Measurements from ENCODE around the gene CWH43.
"Not testable (repeated sequence)": the region's sequence is repeated elsewhere in the genome, so short reads cannot be mapped to it uniquely, and the experiment has no call there.

The CWH43 gene

DNA sequence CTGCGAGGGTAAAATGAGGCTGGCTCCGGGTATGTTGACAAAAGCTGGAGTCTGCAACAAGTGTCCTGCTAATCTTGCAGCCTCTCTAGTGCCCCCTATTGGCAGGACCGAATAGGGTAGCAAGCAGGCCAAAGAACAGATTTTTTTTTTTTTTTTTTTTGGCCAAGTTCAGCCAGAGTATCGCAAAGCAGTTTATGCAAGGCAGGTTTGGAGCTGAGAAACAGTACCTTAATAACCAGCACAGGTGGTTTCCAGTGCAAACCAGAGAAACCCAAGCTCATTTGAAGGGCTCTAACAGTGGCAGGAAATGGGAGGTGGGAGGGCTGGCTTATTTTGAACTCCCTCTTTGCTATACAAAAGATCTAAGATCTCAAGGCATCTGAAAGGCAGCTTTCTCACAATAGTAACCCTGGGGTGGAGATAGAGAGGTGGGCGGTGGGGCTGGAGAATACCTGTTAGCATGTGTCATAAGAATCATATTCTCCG, 41.3 kb upstream of the CWH43 start:
- no peak for DNase-seq (ENCODE audit: low read depth)
- TF ChIP-seq, protein P1, sequence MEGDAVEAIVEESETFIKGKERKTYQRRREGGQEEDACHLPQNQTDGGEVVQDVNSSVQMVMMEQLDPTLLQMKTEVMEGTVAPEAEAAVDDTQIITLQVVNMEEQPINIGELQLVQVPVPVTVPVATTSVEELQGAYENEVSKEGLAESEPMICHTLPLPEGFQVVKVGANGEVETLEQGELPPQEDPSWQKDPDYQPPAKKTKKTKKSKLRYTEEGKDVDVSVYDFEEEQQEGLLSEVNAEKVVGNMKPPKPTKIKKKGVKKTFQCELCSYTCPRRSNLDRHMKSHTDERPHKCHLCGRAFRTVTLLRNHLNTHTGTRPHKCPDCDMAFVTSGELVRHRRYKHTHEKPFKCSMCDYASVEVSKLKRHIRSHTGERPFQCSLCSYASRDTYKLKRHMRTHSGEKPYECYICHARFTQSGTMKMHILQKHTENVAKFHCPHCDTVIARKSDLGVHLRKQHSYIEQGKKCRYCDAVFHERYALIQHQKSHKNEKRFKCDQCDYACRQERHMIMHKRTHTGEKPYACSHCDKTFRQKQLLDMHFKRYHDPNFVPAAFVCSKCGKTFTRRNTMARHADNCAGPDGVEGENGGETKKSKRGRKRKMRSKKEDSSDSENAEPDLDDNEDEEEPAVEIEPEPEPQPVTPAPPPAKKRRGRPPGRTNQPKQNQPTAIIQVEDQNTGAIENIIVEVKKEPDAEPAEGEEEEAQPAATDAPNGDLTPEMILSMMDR (conservative IDR thresholded peaks at IDR 0.05; ENCODE audit: control insufficient read depth, insufficient read depth, low read depth, low read length) = peak; percentile 47
- no peak overlapping the region for H3K4me3 ChIP-seq (ENCODE audit: control insufficient read depth, low read depth, low read length)

DNA sequence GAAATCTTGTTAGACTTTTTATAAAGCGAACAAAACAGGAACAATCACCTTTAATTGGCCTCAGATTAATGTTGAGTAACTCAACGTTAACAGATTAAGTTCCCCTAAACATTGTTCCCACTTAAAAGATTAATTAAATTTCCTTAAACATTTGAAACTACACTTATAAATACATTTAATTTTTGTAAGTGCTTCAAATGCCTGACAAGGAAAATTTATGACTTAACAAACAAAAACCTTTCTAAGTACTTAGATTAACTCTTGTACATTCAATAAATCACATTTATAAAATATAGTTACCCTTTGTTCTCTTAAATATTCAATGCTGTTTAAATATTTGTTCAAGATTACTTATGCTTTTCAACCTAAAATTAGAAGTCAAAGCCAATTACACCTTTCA, 40.1 kb upstream of the CWH43 start:
- TF ChIP-seq, protein P1 (conservative IDR thresholded peaks at IDR 0.05; ENCODE audit: control insufficient read depth, insufficient read depth, low read depth, low read length) = no peak
- no peak overlapping the region for H3K4me3 ChIP-seq (ENCODE audit: control insufficient read depth, low read depth, low read length)
- no peak for DNase-seq (ENCODE audit: low read depth)

DNA sequence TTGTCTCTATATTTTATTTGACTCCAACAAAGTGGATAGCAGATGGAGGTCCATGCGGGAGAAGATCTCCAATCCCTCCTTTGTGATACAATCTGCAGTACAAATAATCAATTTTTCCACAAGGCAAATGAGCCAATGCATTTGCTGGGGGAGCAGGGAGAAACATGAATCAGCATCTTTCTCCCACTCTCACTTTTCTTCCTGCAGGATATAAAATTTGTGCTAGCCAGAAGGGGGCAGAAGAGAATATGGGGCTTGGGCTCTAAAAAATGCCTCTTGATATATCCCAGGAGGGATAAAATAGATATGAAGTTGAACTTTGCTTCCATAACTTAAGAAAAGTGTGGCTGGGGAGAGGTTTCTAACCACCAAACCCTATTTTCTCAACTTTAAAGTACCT, 38.3 kb upstream of the CWH43 start:
- DNase-seq (ENCODE audit: low read depth) = no peak
- TF ChIP-seq, protein P1 (conservative IDR thresholded peaks at IDR 0.05; ENCODE audit: control insufficient read depth, insufficient read depth, low read depth, low read length) = no peak
- H3K4me3 ChIP-seq (ENCODE audit: control insufficient read depth, low read depth, low read length) = no peak overlapping the region

GRCh38 chr4:48949086-48949485, 37.0 kb upstream of the CWH43 start:
- H3K4me3 ChIP-seq (ENCODE audit: control insufficient read depth, low read depth, low read length) = no peak overlapping the region
- TF ChIP-seq, protein P1 (conservative IDR thresholded peaks at IDR 0.05; ENCODE audit: control insufficient read depth, insufficient read depth, low read depth, low read length) = no peak
- no peak for DNase-seq (ENCODE audit: low read depth)

DNA sequence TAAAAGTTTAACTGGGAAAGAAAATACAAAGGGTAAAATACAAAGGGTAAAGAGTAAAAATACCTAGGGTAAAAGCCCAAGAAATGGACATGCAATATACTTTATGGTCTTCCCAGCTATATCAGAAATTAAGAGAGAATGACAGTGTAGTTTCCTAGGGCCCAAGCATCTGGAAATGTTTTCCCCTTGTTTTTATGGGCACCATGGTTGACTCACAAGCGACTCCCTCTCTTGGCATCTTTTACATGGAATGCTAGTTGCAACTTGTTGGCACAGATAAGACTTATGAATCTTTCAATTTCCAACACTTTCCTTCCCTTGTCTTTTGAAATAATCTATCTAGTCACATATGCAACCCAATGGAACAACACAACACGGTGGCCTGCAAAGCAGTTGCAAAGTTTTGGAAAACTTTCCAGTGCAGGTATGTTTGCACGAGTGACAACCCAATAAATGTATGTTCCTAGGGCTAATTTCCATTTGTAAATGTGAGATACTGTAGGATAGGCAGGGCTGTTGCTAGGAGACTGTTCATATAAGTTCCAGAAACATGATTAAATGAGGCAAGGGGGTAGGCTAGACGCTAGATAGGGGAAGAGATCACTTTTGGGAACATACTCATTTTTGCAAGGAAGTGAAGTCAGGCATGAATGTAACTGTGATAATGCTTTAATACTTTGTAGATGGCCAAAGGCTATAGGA, 36.4 kb upstream of the CWH43 start:
- peak; percentile 64 for DNase-seq (ENCODE audit: low read depth)
- TF ChIP-seq, protein P1 (conservative IDR thresholded peaks at IDR 0.05; ENCODE audit: control insufficient read depth, insufficient read depth, low read depth, low read length) = no peak
- H3K4me3 ChIP-seq (ENCODE audit: control insufficient read depth, low read depth, low read length) = no peak overlapping the region

DNA sequence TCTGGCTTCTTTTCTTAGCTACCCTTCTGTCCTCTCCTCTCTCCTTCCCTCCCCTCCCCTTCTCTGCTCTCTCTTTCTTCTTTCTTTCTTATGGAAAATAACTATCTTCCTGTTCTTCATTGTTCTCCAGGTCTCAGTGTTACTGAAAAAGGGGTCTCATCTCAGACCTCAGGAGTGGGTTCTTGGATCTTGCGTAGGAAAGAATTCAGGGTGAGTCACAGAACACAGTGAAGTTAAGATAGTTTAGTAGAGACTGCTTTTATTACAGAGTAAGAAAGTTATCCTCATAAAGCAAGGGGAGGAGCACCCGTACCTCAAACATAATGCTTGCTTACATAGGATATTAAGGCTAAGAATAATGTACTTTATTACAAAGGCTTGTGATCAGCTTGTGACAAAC, 31.8 kb upstream of the CWH43 start:
- no peak for DNase-seq (ENCODE audit: low read depth)
- H3K4me3 ChIP-seq (ENCODE audit: control insufficient read depth, low read depth, low read length) = no peak overlapping the region
- TF ChIP-seq, protein P1 (conservative IDR thresholded peaks at IDR 0.05; ENCODE audit: control insufficient read depth, insufficient read depth, low read depth, low read length) = no peak

DNA sequence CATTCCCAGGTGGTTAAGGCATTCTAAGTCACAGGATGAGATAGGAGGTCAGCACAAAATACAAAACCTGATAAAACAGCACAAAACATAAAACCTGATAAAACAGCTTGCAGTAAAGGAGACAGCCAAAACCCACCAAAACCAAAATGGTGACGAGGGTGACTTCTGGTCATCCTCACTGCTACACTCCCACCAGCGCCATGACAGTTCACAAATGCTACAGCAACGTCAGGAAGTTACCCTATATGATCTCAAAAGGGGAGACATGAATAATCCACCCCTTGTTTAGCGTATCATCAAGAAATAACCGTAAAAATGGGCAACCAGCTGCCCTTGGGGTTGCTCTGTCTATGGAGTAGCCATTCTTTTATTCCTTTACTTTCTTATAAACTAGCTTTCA, 28.7 kb upstream of the CWH43 start:
- H3K4me3 ChIP-seq (ENCODE audit: control insufficient read depth, low read depth, low read length); DNase-seq (ENCODE audit: low read depth): not testable (repeated sequence)
